PFSK-1 (cell line): ENCODE measurements around the gene DDOST.

Experiments
- FOXP2 ChIP-seq: optimal IDR thresholded peaks from 2 replicates; pipeline ENCODE3; 2011; ENCODE audit warnings: borderline replicate concordance, control low read depth, inconsistent platforms; ENCODE audit not compliant: insufficient read depth; ENCODE audit errors: extremely low read length, extremely low read depth
- POLR2AphosphoS5 ChIP-seq: IDR thresholded peaks from 2 replicates; pipeline ENCODE4 v1.6.1; 2012; ENCODE audit warnings: low read depth, mild to moderate bottlenecking, control low read depth, low read length, moderate library complexity
- REST ChIP-seq, 2 experiments: IDR thresholded peaks; 2 replicates each; pipeline versions ENCODE4 v1.6.1 to v1.8.0; 2011 to 2012; ENCODE audit warnings: low read depth in 2 of 2, low read length in 2 of 2, control low read depth in 1 of 2, inconsistent platforms in 1 of 2, mild to moderate bottlenecking in 1 of 2, moderate library complexity in 1 of 2; ENCODE audit not compliant: insufficient read depth in 1 of 2
- SIN3A ChIP-seq: IDR thresholded peaks from 2 replicates; pipeline ENCODE4 v1.6.1; 2012; ENCODE audit warnings: mild to moderate bottlenecking, low read length, moderate library complexity, borderline replicate concordance; ENCODE audit not compliant: insufficient read depth
- TAF1 ChIP-seq: IDR thresholded peaks from 2 replicates; pipeline ENCODE4 v1.6.1; 2012; ENCODE audit warnings: low read length, control low read depth, borderline replicate concordance; ENCODE audit not compliant: insufficient read depth

DDOST gene

DNA sequence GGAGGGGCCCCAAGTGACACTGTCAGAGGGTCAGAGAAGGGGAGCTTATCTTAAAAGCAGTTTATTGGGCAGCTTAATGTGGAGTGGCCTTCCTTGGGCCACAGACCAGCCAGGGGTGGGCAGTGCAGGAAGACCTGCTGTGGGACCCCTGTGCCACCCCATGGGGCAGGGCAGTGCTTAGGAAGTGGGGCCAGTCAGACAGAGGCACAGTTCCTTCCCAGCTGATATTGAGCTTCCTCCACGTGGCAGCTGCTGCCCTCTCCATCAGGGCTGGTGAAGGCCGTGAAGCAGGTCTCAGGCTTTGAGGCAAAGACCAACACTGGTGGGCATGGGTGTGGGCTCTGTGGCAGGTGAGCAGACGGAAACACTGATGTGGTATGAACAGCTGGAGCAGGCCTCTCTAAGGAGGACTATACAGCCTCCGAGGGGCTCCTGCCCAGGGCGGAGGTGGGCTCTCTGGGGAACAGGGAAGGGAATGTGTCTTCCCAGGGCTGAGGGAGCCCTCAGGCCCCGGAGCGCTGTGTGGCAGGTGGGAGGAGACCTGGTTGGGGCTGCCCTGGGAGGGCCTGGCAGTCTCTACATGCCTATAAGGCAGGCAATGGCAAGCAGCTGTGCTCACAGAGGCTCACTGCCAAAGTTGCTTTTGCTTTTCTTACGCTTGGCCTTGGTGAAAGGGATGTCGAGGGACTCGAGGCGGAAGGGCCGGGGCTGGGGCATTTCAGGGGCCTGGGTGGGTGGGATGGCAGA, 3.0 kb upstream of the DDOST start:
- no peak for TF ChIP-seq SIN3A
- no peak for TF ChIP-seq POLR2AphosphoS5
- no peak for TF ChIP-seq FOXP2
- TF ChIP-seq REST (IDR thresholded peaks at IDR 0.05; ENCODE audit: insufficient read depth in 1 of 2, low read depth in 2 of 2, low read length in 2 of 2), result no peak
- no peak for TF ChIP-seq TAF1

DNA sequence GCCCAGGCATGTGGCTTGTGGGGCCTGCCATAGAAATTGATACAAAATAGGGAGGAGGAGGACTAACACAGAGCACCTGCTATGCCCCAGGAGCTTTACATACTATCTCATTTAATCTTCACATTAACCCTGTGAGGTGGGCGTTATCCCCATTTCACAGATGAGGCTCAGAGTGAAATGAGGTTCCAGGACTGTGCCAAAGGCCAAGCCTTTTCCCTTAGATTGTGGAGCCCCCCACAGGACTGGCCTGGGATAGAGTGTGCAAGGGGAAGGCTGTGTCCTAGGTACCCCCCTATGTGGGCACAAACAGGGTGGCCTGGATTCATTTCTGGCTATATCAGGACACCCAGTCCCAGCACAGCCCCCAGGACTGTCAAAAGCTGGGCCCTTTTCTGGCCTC, 2.2 kb upstream of the DDOST start:
- TF ChIP-seq FOXP2, result no peak
- no peak for TF ChIP-seq SIN3A
- TF ChIP-seq POLR2AphosphoS5, result no peak
- no peak for TF ChIP-seq TAF1
- no peak for TF ChIP-seq REST (IDR thresholded peaks at IDR 0.05; ENCODE audit: insufficient read depth in 1 of 2, low read depth in 2 of 2, low read length in 2 of 2)

DNA sequence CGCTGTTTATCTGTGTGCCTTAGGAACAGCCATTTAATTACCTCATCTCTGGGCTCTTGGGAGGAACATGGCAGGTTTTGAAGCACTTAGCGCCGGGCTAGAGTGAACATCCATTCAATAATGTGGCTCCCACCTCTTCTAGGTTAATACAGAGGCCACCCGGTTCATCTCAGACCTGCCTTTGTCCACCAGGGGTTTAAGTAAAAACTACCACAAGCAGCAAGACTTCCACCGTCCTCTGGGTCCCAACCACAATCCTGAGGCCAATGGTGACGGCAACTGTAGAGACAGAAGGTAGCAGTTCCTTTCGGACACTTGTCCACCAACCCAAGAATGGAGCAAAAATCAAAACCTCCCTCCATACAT, 924 bp upstream of the DDOST start:
- TF ChIP-seq TAF1, result no peak
- no peak for TF ChIP-seq SIN3A
- 0 out of 2 replicates have a peak, but pooled peaks have one; percentile 8 for TF ChIP-seq POLR2AphosphoS5
- no peak for TF ChIP-seq FOXP2
- TF ChIP-seq REST (IDR thresholded peaks at IDR 0.05; ENCODE audit: insufficient read depth in 1 of 2, low read depth in 2 of 2, low read length in 2 of 2), result no peak

DNA sequence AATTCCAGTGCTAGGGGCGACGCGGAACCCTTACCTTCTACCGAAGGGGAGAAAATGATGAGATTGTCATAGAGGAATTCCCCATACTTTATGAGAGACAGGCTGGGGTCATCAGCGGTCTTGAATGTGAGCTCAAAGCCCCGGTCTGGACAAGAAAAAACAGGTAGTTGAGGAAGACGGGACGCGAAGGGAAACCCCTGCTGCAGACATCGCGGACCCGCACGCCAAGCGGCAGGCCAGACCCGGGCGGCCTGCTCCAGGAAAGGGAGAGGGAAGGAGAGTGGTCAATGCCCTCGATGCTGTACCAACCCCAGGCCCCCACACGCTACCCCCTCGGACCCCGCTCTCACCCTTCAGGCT, 342 bp downstream of the DDOST start:
- TF ChIP-seq FOXP2, result no peak

GRCh38 chr1:20660363-20660762, 806 bp downstream of the DDOST start:
- no peak for TF ChIP-seq REST (IDR thresholded peaks at IDR 0.05; ENCODE audit: insufficient read depth in 1 of 2, low read depth in 2 of 2, low read length in 2 of 2)
- no peak for TF ChIP-seq SIN3A
- TF ChIP-seq POLR2AphosphoS5, result no peak
- no peak for TF ChIP-seq TAF1
- no peak for TF ChIP-seq FOXP2
